Transverse colon (tissue), 4 donors: Measurements from ENCODE around the gene P2RX6. TPM values are rescaled to one million over a fixed set of nuclear protein-coding genes. Genes with fewer than 3 reads are reported as not detected.
A peak's percentile ranks its signal among the peaks of the same experiment; 100 is the strongest.

Experiments used
- DNase-seq: peaks from one replicate; pipeline ENCODE4 v3.0.0-alpha.2; 2019
- H3K27ac ChIP-seq, 4 donors: fragments of 200-600 bp; sonication (generic); 2 replicates each; pipeline ENCODE4 v1.5.1; 2016 to 2018; ENCODE audit warnings: inconsistent platforms in 4 of 4
- H3K27me3 ChIP-seq: fragments of 200-600 bp; sonication (generic); 2 replicates; pipeline ENCODE4 v1.5.1; 2017; ENCODE audit warnings: inconsistent platforms
- H3K36me3 ChIP-seq, 4 donors: fragments of 200-600 bp; sonication (generic); 2 replicates each; pipeline ENCODE4 v1.5.1; 2017 to 2019; ENCODE audit warnings: inconsistent platforms in 4 of 4
- H3K4me1 ChIP-seq, 4 donors: fragments of 200-600 bp; sonication (generic); 2 replicates each; pipeline ENCODE4 v1.5.1; 2017 to 2020; ENCODE audit warnings: inconsistent platforms in 4 of 4
- H3K4me3 ChIP-seq, 4 donors: fragments of 200-600 bp; sonication (generic); 1 replicate in 1 of 4; 2 replicates in 3 of 4; pipeline versions ENCODE4 v1.5.1 to v1.6.1; 2017 to 2019; ENCODE audit warnings: inconsistent platforms in 4 of 4
- H3K9me3 ChIP-seq, 2 donors: fragments of 200-600 bp; sonication (generic); 2 replicates each; pipeline ENCODE4 v1.5.1; 2017 to 2019; ENCODE audit warnings: inconsistent platforms in 2 of 2
- CTCF ChIP-seq, 5 experiments: fragments of 200-600 bp in 3 of 5; fragments of 450-650 bp in 2 of 5; sonication (generic) in 3 of 5; IDR thresholded peaks; 1 replicate in 2 of 5; 2 replicates in 3 of 5; pipeline ENCODE4 v1.5.1; 2016 to 2017; ENCODE audit warnings: antibody characterized with exemption in 5 of 5, inconsistent platforms in 3 of 5, mild to moderate bottlenecking in 2 of 5, moderate library complexity in 1 of 5
- EP300 ChIP-seq: sonication (generic); formaldehyde crosslinking; IDR thresholded peaks from one replicate; pipeline ENCODE4 v1.6.1; 2017; ENCODE audit warnings: antibody characterized with exemption, low read depth
- POLR2A ChIP-seq: fragments of 450-650 bp; IDR thresholded peaks from one replicate; pipeline ENCODE4 v1.6.1; 2016; ENCODE audit warnings: antibody characterized with exemption, mild to moderate bottlenecking, moderate library complexity
- POLR2AphosphoS5 ChIP-seq, 3 donors: sonication (generic); formaldehyde crosslinking; IDR thresholded peaks; one replicate each; pipeline ENCODE4 v1.6.1; 2016; ENCODE audit warnings: antibody characterized with exemption in 3 of 3
- WGBS, 2 donors: methylation state at CpG; one replicate each; pipeline ENCODE4 v1.1.5; 2018; ENCODE audit warnings: low coverage in 1 of 2; 5-methylcytosine and 5-hydroxymethylcytosine counted together
- in situ Hi-C, 4 donors: fragments of 200-750 bp; cut with MboI; loops; one replicate each; pipeline versions ENCODE4 v1.15.0 to v1.15.1; 2017; ENCODE audit warnings: low sequenced_read_pairs in 3 of 4, low pct_ligation_motif_present in 1 of 4, low pct_unique_long_range_greater_than_20kb in 1 of 4
- intact Hi-C: fragments of 100-400 bp; cut with DNase I; formaldehyde crosslinking; loops from one replicate; pipeline ENCODE4 v1.15.1; 2023; ENCODE audit warnings: low total_unique reads
- total RNA-seq, 4 donors: library from RNA; depleted of rRNA; stranded (reverse); fragments of >200 nt; gene quantifications; one replicate each; pipeline ENCODE4 v1.1.0, GENCODE V29; 2016

The P2RX6 gene
- total RNA-seq, 4 donors from 2014 or later, result 0.40 to 1.7 (median 0.82) TPM; not detected in 1

GRCh38 chr22:20983081-20983771 is 31.7 kb upstream of the P2RX6 start:
- Histone ChIP-seq H3K4me3 (peak overlapping the region in 3 of 4 donors; percentile 58 to 73 (median 59)), H3K27me3 (no peaks in the 10 kb centered on the region), H3K4me1 (peaks cover 17 to 38% (median 30%) of the 10 kb centered on the region in 4 donors), H3K36me3 (peaks cover 0 to 9% (median 0%) of the 10 kb centered on the region in 4 donors), H3K27ac (peak overlapping the region in 3 of 4 donors; percentile 85 to 94 (median 90)), H3K9me3 (no peaks in the 10 kb centered on the region)
- 62% methylated on average over 4 of the region's 5 CpGs; no CpG with 5 or more reads in 1 of the 2 donors for WGBS, 2 donors
- intact Hi-C loops, result no loop called here
- no peak for DNase-seq
- in situ Hi-C loops, result no loop called here
- no peak for TF ChIP-seq EP300
- TF ChIP-seq POLR2AphosphoS5 (IDR thresholded peaks at IDR 0.05), result no peak
- TF ChIP-seq CTCF (IDR thresholded peaks at IDR 0.05), result no peak
- no peak for TF ChIP-seq POLR2A

GRCh38 chr22:20985720-20986119 is 29.2 kb upstream of the P2RX6 start:
- DNase-seq, result no peak
- TF ChIP-seq POLR2AphosphoS5 (IDR thresholded peaks at IDR 0.05) (no peak), CTCF (IDR thresholded peaks at IDR 0.05) (no peak), POLR2A (no peak), EP300 (no peak)
- peaks cover 17 to 24% (median 20%) of the 10 kb centered on the region in 4 donors for H3K4me1 ChIP-seq
- H3K36me3 ChIP-seq, result peaks cover 0 to 9% (median 0%) of the 10 kb centered on the region in 4 donors
- no peak overlapping the region for H3K27ac ChIP-seq
- intact Hi-C loops (no loop called here), in situ Hi-C loops (no loop called here)
- H3K4me3 ChIP-seq, result no peak overlapping the region
- H3K9me3 ChIP-seq, result no peaks in the 10 kb centered on the region
- H3K27me3 ChIP-seq, result no peaks in the 10 kb centered on the region
- 99% methylated on average over 7 of the region's 7 CpGs; no CpG with 5 or more reads in 1 of the 2 donors for WGBS, 2 donors

- intact Hi-C loops (no loop called here), in situ Hi-C loops (no loop called here)
- peaks cover 0 to 9% (median 0%) of the 10 kb centered on the region in 4 donors for H3K36me3 ChIP-seq
- 97 to 100% methylated on average over 1 of the region's 1 CpG for WGBS, 2 donors
- TF ChIP-seq EP300 (no peak), POLR2A (no peak), POLR2AphosphoS5 (IDR thresholded peaks at IDR 0.05) (no peak), CTCF (IDR thresholded peaks at IDR 0.05) (no peak)
- DNase-seq, result no peak
- no peak overlapping the region for H3K27ac ChIP-seq
- peaks cover 10 to 18% (median 14%) of the 10 kb centered on the region in 4 donors for H3K4me1 ChIP-seq
- H3K9me3 ChIP-seq, result no peaks in the 10 kb centered on the region
- H3K4me3 ChIP-seq, result no peak overlapping the region
- no peaks in the 10 kb centered on the region for H3K27me3 ChIP-seq
Observed at GRCh38 chr22:20986365-20986764, 28.6 kb upstream of the P2RX6 start.

GRCh38 chr22:20987375-20987774 is 27.6 kb upstream of the P2RX6 start:
- H3K4me3 ChIP-seq, result no peak overlapping the region
- TF ChIP-seq CTCF (IDR thresholded peaks at IDR 0.05) (no peak), POLR2A (no peak), POLR2AphosphoS5 (IDR thresholded peaks at IDR 0.05) (no peak), EP300 (no peak)
- intact Hi-C loops (no loop called here), in situ Hi-C loops (no loop called here)
- WGBS, 2 donors, result 76 to 93% methylated on average over 3 to 14 of the region's 14 CpGs
- DNase-seq, result no peak
- H3K27me3 ChIP-seq, result no peaks in the 10 kb centered on the region
- no peak overlapping the region for H3K27ac ChIP-seq
- peaks cover 0 to 17% (median 0%) of the 10 kb centered on the region in 4 donors for H3K36me3 ChIP-seq
- peaks cover 8 to 15% (median 11%) of the 10 kb centered on the region in 4 donors for H3K4me1 ChIP-seq
- no peaks in the 10 kb centered on the region for H3K9me3 ChIP-seq
